T-helper 2 cell treated with Interferon-gamma antibody and Interleukin-4, amounts not matched to agents 5 μg/mL and 100 μg/mL, for 36 hours (primary cell): ENCODE measurements around the gene LCP1.
A peak's percentile ranks its signal among the peaks of the same experiment; 100 is the strongest.

Experiments used
- DNase-seq: peaks from one replicate; pipeline ENCODE4 v3.0.0; 2021; ENCODE audit warnings: low spot score
- H3K27ac Mint-ChIP-seq: one replicate; pipeline ENCODE4 v1.8.0; 2021; ENCODE audit warnings: mild to moderate bottlenecking, mixed read lengths
- H3K27me3 Mint-ChIP-seq: one replicate; pipeline ENCODE4 v1.8.0; 2021; ENCODE audit warnings: low read depth, mixed read lengths
- H3K36me3 Mint-ChIP-seq: one replicate; pipeline ENCODE4 v1.8.0; 2021; ENCODE audit warnings: low read depth, mixed read lengths
- H3K4me1 Mint-ChIP-seq: one replicate; pipeline ENCODE4 v1.8.0; 2021; ENCODE audit warnings: low read depth, mixed read lengths
- H3K4me3 Mint-ChIP-seq: one replicate; pipeline ENCODE4 v1.8.0; 2022; ENCODE audit warnings: mild to moderate bottlenecking, moderate library complexity, mixed read lengths
- H3K9me3 Mint-ChIP-seq: one replicate; pipeline ENCODE4 v1.8.0; 2021; ENCODE audit warnings: mixed read lengths

Gene LCP1

GRCh38 chr13:46198696-46199193 lies 16.8 kb upstream of the LCP1 start:
- no peaks in the 10 kb centered on the region for H3K36me3 Mint-ChIP-seq
- H3K9me3 Mint-ChIP-seq: no peaks in the 10 kb centered on the region
- peaks cover 31% of the 10 kb centered on the region for H3K4me1 Mint-ChIP-seq
- no peak for DNase-seq
- H3K4me3 Mint-ChIP-seq: no peak overlapping the region
- H3K27me3 Mint-ChIP-seq: no peaks in the 10 kb centered on the region
- no peak overlapping the region for H3K27ac Mint-ChIP-seq

- H3K9me3 Mint-ChIP-seq: no peaks in the 10 kb centered on the region
- no peaks in the 10 kb centered on the region for H3K27me3 Mint-ChIP-seq
- DNase-seq: no peak
- H3K4me3 Mint-ChIP-seq: no peak overlapping the region
- no peaks in the 10 kb centered on the region for H3K36me3 Mint-ChIP-seq
- H3K4me1 Mint-ChIP-seq: peaks cover 20% of the 10 kb centered on the region
- H3K27ac Mint-ChIP-seq: no peak overlapping the region
Observed at GRCh38 chr13:46197299-46198048, 15.5 kb upstream of the LCP1 start.

GRCh38 chr13:46195016-46195415 lies 13.0 kb upstream of the LCP1 start:
- H3K4me3 Mint-ChIP-seq: no peak overlapping the region
- peaks cover 1% of the 10 kb centered on the region for H3K36me3 Mint-ChIP-seq
- H3K4me1 Mint-ChIP-seq: peaks cover 6% of the 10 kb centered on the region
- no peaks in the 10 kb centered on the region for H3K9me3 Mint-ChIP-seq
- no peak overlapping the region for H3K27ac Mint-ChIP-seq
- DNase-seq: no peak
- no peaks in the 10 kb centered on the region for H3K27me3 Mint-ChIP-seq

- no peak overlapping the region for H3K4me3 Mint-ChIP-seq
- no peak overlapping the region for H3K27ac Mint-ChIP-seq
- H3K4me1 Mint-ChIP-seq: no peaks in the 10 kb centered on the region
- no peaks in the 10 kb centered on the region for H3K27me3 Mint-ChIP-seq
- H3K36me3 Mint-ChIP-seq: peaks cover 2% of the 10 kb centered on the region
- no peaks in the 10 kb centered on the region for H3K9me3 Mint-ChIP-seq
- no peak for DNase-seq
Observed at GRCh38 chr13:46192412-46192811, 10.4 kb upstream of the LCP1 start.

- Mint-ChIP-seq H3K36me3 (peaks cover 8% of the 10 kb centered on the region), H3K9me3 (no peaks in the 10 kb centered on the region), H3K27ac (peak overlapping the region; percentile 99), H3K4me3 (no peak overlapping the region), H3K4me1 (peaks cover 32% of the 10 kb centered on the region), H3K27me3 (no peaks in the 10 kb centered on the region)
- no peak for DNase-seq
Observed at GRCh38 chr13:46185634-46186033, 3.7 kb upstream of the LCP1 start.

- DNase-seq: peak; percentile 66
- peak overlapping the region; percentile 99 for H3K27ac Mint-ChIP-seq
- peaks cover 35% of the 10 kb centered on the region for H3K4me1 Mint-ChIP-seq
- no peaks in the 10 kb centered on the region for H3K27me3 Mint-ChIP-seq
- no peaks in the 10 kb centered on the region for H3K9me3 Mint-ChIP-seq
- H3K4me3 Mint-ChIP-seq: peak overlapping the region; percentile 95
- H3K36me3 Mint-ChIP-seq: peaks cover 18% of the 10 kb centered on the region
Observed at GRCh38 chr13:46184277-46184699, 2.3 kb upstream of the LCP1 start.

GRCh38 chr13:46183018-46183946 lies 1.3 kb upstream of the LCP1 start:
- Mint-ChIP-seq H3K36me3 (peaks cover 26% of the 10 kb centered on the region), H3K27ac (peak overlapping the region; percentile 99), H3K9me3 (no peaks in the 10 kb centered on the region), H3K27me3 (no peaks in the 10 kb centered on the region), H3K4me1 (peaks cover 37% of the 10 kb centered on the region), H3K4me3 (peak overlapping the region; percentile 95)
- DNase-seq: no peak

GRCh38 chr13:46182491-46182877 lies 507 bp upstream of the LCP1 start:
- Mint-ChIP-seq H3K9me3 (no peaks in the 10 kb centered on the region), H3K27me3 (no peaks in the 10 kb centered on the region), H3K4me1 (peaks cover 44% of the 10 kb centered on the region), H3K27ac (peak overlapping the region; percentile 99), H3K4me3 (peak overlapping the region; percentile 95), H3K36me3 (peaks cover 34% of the 10 kb centered on the region)
- DNase-seq: no peak

GRCh38 chr13:46181377-46181839 lies 569 bp downstream of the LCP1 start:
- Mint-ChIP-seq H3K9me3 (no peaks in the 10 kb centered on the region), H3K27me3 (no peaks in the 10 kb centered on the region), H3K27ac (peak overlapping the region; percentile 99), H3K36me3 (peaks cover 44% of the 10 kb centered on the region), H3K4me3 (peak overlapping the region; percentile 95), H3K4me1 (peaks cover 53% of the 10 kb centered on the region)
- no peak for DNase-seq

- no peaks in the 10 kb centered on the region for H3K27me3 Mint-ChIP-seq
- peak overlapping the region; percentile 96 for H3K27ac Mint-ChIP-seq
- no peak for DNase-seq
- H3K36me3 Mint-ChIP-seq: peaks cover 54% of the 10 kb centered on the region
- H3K4me3 Mint-ChIP-seq: peak overlapping the region; percentile 95
- H3K4me1 Mint-ChIP-seq: peaks cover 59% of the 10 kb centered on the region
- no peaks in the 10 kb centered on the region for H3K9me3 Mint-ChIP-seq
Observed at GRCh38 chr13:46179969-46180763, 1.8 kb downstream of the LCP1 start.

GRCh38 chr13:46179491-46179908 lies 2.5 kb downstream of the LCP1 start:
- Mint-ChIP-seq H3K36me3 (peaks cover 59% of the 10 kb centered on the region), H3K27me3 (no peaks in the 10 kb centered on the region), H3K9me3 (no peaks in the 10 kb centered on the region), H3K4me3 (peak overlapping the region; percentile 95), H3K27ac (peak overlapping the region; percentile 96), H3K4me1 (peaks cover 60% of the 10 kb centered on the region)
- peak; percentile 71 for DNase-seq

GRCh38 chr13:46178821-46179220 lies 3.2 kb downstream of the LCP1 start:
- DNase-seq: no peak
- peak overlapping the region; percentile 96 for H3K27ac Mint-ChIP-seq
- peak overlapping the region; percentile 95 for H3K4me3 Mint-ChIP-seq
- H3K36me3 Mint-ChIP-seq: peaks cover 63% of the 10 kb centered on the region
- H3K27me3 Mint-ChIP-seq: no peaks in the 10 kb centered on the region
- no peaks in the 10 kb centered on the region for H3K9me3 Mint-ChIP-seq
- peaks cover 59% of the 10 kb centered on the region for H3K4me1 Mint-ChIP-seq

GRCh38 chr13:46178143-46178542 lies 3.8 kb downstream of the LCP1 start:
- H3K36me3 Mint-ChIP-seq: peaks cover 70% of the 10 kb centered on the region

More at GRCh38 chr13:46178143-46178542, 3.8 kb downstream of the LCP1 start:
- no peak for DNase-seq
- H3K9me3 Mint-ChIP-seq: no peaks in the 10 kb centered on the region
- no peaks in the 10 kb centered on the region for H3K27me3 Mint-ChIP-seq
- peaks cover 59% of the 10 kb centered on the region for H3K4me1 Mint-ChIP-seq
- H3K4me3 Mint-ChIP-seq: peak overlapping the region; percentile 95
- H3K27ac Mint-ChIP-seq: peak overlapping the region; percentile 80
